NCI-H1092 (cell line): ENCODE data around the gene HIP1R.

ENCODE experiments used
- DNase-seq: peaks from one replicate; lab custom pipeline; 2025; lab: John Stamatoyannopoulos, UW

HIP1R gene

DNA sequence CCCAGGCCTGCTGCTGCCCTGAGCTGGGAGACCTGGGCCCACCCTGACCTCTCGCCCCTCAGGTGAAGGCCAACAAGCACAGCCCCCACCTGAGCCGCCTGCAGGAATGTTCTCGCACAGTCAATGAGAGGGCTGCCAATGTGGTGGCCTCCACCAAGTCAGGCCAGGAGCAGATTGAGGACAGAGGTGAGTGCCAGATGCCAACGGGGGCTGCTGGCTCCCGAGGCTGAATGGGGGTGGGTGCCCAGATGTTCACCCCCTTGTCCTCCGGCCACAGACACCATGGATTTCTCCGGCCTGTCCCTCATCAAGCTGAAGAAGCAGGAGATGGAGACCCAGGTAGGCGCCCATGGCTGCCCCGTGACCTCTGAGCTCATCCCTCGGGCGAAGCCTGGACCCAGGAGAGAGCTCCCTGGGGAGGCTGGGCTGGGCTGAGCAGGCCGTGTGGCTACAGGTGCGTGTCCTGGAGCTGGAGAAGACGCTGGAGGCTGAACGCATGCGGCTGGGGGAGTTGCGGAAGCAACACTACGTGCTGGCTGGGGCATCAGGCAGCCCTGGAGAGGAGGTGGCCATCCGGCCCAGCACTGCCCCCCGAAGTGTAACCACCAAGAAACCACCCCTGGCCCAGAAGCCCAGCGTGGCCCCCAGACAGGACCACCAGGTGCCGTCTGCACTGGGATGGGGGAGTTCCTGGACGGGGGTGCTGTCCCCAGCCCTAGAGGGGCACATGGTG is 25.8 kb downstream of the HIP1R start:
- no peak for DNase-seq

- no peak for DNase-seq
Measured at GRCh38 chr12:122861587-122861970, 26.3 kb downstream of the HIP1R start.

- no peak for DNase-seq
Measured at GRCh38 chr12:122862110-122862634, 26.9 kb downstream of the HIP1R start.

DNA sequence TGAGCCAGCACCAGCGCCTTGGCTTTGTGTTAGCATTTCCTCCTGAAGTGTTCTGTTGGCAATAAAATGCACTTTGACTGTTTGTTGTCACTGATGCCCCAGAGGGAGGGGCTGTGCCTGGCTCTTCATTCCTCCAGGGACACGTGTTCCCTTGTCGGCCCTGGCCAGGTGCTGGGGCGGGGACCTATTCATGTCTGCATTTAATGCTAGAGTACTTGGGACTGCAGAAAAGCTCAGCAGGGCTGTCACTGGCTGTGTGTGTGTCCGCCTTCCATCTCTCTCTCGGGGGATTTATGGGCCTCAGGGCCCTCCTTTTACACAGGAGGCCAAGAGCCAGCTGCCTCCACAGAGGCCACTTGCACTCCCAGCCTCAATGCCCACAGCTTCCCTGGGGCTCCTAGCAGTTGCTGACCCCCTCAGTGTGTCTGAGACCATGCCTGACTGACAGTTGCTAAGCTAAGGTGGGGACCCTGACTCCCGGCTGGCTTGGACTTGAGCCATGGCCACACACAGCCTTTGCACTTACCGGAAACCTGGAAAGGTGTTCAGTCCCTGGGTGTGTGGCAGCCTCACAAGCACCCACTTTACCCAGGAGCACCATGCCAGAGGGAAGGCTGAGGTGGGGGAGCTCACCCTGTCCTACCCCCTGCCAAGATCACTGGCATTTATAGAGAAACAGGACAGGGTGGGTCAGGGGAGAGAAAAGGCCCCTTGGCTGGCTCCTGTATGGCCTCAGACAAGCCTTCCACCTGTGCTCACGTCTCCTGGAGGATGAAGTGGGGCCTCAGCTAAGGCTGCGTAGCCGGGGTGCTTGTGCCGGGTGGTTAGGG is 27.8 kb downstream of the HIP1R start:
- DNase-seq, result no peak

- DNase-seq, result no peak
Measured at GRCh38 chr12:122864894-122865253, 29.6 kb downstream of the HIP1R start.

DNA sequence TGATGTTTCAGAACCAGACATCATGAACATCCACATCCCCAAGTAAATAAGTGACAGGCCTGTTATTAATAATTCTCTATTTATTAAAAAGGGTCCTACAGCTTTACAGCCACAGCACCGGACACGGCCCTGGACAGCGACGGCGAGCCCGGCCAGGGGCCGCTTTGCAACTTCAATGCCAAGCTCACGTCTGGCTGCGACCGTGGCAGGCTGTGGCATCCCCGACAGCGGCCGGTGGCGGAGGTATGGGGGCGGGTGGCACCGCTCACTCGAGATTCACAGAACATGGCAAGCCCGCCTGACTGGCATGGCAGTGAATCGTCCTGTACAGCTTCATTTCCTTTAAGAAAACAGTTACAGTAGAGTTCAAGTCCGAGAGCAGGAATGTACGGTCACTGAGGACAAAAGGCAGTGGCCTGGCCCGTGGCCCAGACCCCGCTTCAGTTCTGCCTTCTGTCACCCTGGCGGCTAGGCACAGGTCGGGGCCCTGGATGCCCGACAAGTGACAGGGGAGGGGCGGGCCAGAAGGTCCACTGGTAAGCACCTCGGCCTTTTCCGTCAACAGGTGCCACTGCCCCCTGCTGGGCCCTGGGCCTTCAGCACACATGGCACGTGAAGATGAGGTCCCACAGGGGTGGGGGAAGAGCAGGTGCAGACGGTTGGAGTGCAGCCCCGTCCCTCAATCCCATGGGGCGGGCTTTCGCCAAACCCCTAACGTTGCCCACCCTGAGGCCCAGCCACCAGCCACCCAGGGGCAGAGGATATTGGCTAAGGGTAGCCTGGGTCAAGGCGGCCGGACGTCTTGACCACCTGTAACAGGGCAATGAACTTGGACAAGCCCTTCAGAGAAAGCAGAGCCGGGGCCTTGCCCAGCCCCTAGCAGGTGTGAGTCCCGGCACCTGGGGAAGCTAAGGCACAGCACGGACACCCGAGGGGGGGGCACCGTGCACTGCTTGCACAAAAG is 30.3 kb downstream of the HIP1R start:
- DNase-seq, result no peak

GRCh38 chr12:122866379-122866778 is 31.1 kb downstream of the HIP1R start:
- DNase-seq, result no peak

DNA sequence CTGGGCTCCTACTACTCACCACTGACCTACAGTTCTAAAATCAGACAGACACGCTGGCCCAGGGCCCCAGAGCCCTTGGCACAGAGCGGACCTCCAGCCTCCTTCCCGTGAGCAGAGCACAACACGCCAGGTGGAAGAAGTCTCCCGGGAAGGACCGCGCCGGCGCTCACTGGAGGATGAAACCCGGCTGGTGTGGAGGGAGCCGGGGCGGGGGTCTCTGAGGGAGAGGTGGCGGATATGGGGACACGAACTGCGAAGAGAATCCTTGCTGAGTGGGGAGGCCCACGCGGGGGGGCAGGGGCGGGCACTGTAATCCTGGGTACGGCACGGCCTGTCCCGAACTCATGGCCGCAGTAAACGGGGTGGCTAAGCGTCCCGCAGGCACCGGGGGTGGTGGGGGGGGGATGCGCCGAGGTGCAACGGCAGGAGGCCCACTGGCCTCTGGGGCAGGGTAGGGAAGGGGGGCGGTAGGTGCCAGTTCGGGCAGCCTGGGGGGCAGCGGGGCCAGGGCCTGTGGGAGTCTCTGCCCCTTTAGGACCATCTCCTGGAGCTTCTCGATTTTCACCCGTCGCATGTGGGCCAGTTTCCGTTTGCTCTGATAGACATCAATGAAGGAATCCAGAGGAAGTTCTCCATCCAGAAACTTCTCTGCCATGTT is 31.8 kb downstream of the HIP1R start:
- no peak for DNase-seq

DNA sequence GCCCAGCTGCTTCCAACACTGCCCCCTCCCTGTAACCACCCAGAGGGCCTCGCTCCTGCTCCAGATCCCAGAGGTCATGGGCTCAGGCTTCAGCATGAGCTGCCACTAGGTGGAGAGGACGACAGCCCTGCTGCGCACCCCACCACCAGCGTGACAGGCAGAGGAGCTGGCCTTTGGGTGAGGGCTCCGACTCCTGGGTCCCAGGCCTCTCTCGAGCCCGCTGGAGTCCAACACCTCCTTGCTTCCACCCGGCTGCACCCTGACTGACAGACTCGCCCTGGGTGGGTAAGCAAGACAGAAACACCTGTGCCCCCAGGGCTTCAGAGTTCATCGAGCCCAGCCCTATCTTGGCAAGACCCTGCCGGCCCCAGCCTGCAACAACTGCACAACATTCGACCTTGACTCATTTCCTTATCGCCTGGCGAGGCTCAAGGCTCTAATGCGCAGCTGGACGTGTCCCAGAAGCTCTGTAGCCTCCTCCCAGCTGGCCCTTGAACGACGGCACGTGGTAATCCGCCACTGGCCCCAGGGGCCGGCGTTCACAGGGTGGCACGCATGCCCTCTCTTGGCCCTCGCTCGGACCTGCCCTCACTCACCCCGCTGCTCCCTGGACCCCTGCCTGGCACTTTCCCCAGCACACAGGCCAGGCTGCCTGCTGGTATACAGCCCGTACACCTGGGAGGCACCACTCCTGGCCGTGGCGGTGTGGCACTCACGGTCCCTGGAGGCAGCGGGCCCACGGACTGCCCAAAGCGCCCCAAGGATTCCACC is 32.6 kb downstream of the HIP1R start:
- no peak for DNase-seq

GRCh38 chr12:122868471-122869177 is 33.4 kb downstream of the HIP1R start:
- DNase-seq, result no peak

DNA sequence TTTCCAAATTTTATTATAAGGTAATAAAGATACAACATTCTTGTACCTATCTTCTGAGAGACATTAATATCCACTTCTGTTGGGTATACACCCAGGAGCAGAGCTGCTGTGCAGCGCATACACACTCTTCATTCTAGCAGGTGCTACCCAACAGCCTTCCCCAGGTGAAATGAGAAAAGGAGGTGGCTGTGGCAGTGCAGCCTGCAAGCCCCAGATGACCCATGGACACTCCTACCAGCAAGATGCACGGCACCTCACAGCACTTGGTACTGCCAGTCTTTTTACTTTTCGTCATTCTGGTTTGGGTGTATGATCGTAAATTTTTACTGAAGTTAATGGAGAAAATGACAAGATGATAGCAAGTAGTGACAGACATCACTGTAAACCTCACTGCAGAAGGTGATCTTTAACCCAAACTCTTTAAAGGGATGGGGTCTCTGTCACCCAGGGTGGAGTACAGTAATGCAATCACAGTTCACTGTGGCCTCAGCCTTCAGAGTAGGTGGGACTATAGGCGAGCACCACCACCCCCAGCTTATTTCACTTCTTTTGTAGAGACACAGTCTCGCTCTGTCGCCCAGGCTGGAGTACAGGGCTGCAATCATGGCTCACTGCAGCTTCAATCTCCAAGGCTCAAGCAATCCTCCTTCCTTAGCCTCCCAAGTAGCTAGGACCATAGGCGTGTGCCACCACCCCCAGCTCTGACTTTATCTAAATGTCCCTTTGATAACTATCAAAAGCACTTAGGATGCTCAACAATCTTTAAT is 34.1 kb downstream of the HIP1R start:
- DNase-seq, result no peak

DNA sequence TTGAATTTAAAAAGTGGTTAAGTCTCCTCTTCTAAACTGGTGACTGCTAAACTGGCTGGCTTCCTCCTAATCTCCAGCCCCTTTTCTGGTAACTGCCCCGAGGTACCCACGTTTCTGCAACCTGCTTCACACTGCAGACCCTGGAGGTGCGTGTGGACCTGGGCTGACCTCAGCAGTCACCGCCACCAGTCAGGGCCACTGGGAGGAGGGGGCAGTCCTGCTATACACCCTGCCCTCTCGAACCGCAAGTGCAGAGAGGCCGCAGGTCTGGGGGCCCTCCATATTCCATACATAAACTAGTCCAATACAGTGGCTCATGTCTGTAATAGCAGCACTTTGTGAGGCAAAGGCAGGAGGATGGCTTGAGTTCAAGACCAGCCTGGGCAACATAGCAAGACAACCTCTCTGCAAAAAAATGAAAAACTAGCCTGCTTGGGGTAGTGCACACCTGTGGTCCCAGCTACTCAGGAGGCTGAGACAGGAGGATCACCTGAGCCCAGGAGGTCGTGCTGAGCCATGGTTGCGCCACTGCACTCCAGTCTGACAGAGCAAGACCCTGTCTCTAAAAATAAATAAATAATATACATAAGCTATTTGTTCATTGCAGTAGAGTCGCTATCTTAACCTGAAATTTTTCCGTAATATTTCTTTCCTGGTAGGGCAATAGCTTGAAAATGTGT is 35.0 kb downstream of the HIP1R start:
- no peak for DNase-seq

DNA sequence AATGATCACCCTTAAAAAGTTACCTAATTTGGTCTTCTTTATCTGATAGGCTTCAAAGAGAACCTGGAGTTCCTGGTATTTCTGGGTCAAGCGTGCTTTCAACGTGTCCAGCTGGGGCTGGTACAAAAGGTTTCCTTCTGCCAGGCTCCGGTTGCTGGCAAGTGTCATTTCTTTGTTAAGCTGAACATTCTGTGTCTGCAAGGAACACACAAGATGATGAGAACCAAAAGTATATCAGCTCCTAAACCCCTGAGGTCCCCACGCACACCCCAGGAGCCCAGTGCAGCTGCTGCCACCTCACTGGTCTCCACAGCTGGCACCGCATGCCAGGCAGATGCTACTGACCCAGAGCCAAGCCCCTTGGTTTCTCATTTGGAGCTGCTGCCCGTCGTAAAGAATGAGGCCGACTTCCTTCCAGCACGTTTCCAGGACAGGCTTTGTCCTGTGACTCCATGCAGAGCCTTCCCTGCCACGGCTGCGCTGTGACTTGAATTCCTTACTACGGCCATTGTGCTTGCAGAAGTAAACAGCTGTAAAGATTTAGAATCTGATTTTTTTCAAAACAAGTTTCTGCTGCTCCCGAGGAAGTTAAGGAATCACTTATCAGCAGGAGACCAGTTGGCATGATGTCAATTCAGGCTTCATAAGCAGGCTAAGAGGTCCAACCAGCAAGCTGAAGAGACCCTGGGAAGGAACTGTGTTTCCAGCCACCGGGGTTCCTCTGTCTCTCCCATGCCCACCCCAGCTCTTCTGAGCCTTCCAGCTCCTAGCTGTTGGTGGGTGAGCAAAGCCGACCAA is 35.8 kb downstream of the HIP1R start:
- DNase-seq, result no peak

- DNase-seq, result peak; percentile 70
Measured at GRCh38 chr12:122871851-122872780, 36.9 kb downstream of the HIP1R start.

DNA sequence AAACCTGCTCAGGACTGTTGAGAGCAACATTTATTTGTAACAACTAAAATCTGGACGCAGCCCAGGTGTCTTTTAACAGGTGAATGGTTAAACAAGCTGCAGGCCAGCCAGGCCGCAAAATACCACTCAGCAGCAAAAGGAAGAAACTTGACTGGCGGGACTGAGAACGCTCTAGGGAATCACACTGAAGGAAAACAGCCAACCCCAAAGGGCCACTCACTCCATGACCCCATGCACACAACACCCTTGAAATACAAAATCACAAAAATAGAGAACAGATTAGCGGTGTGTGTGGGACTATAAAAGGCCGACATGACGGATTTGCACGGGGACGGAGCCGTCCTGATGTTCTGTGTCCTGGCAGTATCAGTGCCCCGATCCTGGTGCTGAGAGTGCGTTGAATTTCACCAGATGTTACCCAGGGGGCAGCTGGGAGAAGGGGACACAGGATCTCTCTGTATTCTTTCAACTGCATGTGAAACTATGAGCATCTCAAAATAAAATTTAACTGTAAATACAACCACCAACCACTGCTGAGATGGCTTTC is 37.6 kb downstream of the HIP1R start:
- DNase-seq, result no peak

DNA sequence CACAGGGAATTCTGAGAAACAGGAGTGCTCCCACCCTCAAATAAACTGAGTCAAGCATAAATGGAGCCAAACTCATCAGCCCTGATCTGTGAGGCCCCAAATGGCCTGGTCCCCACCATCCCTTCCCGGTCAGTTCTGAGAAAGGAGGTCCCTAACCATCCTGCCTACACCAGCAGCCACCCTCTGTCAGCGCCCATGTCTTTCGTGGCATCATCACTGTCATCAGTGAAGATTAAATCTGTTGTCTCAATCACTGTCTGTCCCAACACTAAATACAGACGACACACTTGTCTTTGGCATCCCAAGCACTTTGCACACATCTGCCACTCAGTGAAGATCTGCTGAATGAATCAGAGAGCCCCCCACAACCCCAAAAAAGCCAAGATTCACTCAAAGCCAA is 38.3 kb downstream of the HIP1R start:
- DNase-seq, result no peak

GRCh38 chr12:122874081-122874480 is 38.8 kb downstream of the HIP1R start:
- DNase-seq, result no peak
